NCI-H2171 treated with DMSO at 0.1 percent for 48 hours (cell line): ENCODE results near the gene GABRG2.
A peak's percentile ranks its signal among the peaks of the same experiment; 100 is the strongest.
"Not testable (repeated sequence)": the region's sequence is repeated elsewhere in the genome, so short reads cannot be mapped to it uniquely, and the experiment has no call there.

Experiments
- DNase-seq: peaks from one replicate; lab custom pipeline; 2025; lab: John Stamatoyannopoulos, UW

Gene GABRG2

GRCh38 chr5:162067655-162068411 is at the start of gene GABRG2:
GABRG2 (plus strand) TSS chr5:162067773; CDS start chr5:162068000, 227 bp downstream.
- no peak for DNase-seq

GRCh38 chr5:162025312-162025711 is 42.3 kb upstream of the GABRG2 start:
- no peak for DNase-seq

DNA sequence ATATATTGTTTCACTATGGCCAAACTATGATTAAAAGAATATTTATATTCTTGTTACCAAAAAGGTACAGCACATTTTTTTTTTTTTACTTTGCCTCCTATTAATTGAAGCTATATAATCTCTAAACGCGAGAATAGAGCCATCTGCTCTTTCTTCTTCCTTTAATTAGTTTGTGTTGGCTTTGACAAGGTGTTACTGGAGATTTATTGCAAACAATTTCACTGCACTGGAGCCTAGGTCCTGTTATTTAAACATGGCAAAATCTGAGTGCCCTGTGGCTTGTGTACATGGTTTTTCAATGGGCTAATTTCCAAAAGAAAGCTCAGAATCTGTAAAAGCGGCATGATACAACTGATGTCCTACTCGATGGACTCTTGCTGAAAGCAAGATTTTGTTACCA is 40.8 kb upstream of the GABRG2 start:
- peak; percentile 53 for DNase-seq

DNA sequence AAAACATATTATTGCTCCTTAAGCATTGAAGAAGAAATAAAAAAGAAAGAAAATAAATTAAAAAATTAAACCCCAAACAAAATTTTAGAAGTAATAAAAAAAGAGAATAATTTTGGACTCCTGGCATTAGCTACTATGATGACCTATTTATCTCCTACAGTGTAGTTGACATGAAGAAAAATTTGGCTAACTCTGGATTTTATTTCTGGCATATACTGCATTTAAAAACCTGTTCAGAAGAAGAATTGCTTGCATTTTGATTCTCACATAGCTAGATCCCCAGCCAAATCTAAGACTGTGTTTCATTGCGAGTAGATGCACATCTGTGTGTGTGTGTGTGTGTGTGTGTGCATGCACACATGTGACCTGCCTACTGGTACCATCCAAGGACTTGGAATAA is 30.1 kb upstream of the GABRG2 start:
- no peak for DNase-seq

- DNase-seq: no peak
Measured at GRCh38 chr5:162047279-162047678, 20.3 kb upstream of the GABRG2 start.

- DNase-seq: no peak
Measured at GRCh38 chr5:162052676-162053075, 14.9 kb upstream of the GABRG2 start.

DNA sequence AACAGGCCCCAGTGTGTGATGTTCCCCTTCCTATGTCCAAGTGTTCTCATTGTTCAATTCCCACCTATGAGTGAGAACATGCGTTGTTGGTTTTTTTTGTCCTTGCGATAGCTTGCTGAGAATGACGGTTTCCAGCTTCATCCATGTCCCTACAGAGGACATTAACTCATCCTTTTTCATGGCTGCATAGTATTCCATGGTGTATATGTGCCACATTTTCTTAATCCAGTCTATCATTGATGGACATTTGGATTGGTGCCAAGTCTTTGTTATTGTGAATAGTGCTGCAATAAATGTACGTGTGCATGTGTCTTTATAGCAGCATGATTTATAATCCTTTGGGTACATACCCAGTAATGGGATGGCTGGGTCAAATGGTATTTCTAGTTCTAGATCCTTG is 12.5 kb upstream of the GABRG2 start:
- not testable (repeated sequence) for DNase-seq

DNA sequence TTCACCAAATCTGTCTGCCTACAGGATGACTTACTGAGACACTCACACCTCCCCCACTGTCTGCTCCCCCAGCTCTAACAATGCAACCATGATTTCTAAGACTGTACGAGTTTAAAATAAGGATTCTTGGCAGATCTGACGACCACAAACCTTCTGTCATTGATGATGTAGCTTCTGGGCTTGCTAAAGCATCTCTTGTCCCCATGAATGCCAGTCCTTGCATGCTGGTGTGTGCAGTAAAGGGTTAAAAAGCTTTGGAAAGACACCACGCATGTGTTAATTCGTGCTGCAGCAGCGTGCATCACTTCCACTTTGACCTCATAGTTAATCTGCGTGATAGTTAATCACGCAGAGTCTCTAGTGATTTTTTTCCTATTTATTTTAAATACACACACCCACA is 411 bp upstream of the GABRG2 start:
- DNase-seq: no peak

- no peak for DNase-seq
Measured at GRCh38 chr5:162068412-162068811, 839 bp downstream of the GABRG2 start.

DNA sequence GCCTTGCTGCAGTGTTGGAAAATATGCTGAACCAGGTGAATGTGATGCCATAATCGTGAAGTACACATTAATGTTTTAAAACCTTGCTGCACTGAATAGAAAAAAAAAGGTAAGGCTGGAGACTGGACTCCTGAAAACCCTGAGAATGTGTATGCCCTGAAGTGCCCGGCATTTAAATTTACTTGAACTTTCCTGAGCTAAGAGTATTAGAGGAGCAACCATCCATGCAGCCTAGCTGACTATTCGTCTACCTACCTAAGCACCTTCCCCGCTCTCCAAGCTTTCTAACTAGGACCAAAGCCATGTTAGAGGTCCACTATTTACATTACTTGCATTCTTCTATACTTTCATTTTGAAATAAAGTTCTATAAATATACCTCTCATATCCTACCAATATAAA is 1.4 kb downstream of the GABRG2 start:
- DNase-seq: no peak

GRCh38 chr5:162078805-162079204 is 11.2 kb downstream of the GABRG2 start:
- no peak for DNase-seq

DNA sequence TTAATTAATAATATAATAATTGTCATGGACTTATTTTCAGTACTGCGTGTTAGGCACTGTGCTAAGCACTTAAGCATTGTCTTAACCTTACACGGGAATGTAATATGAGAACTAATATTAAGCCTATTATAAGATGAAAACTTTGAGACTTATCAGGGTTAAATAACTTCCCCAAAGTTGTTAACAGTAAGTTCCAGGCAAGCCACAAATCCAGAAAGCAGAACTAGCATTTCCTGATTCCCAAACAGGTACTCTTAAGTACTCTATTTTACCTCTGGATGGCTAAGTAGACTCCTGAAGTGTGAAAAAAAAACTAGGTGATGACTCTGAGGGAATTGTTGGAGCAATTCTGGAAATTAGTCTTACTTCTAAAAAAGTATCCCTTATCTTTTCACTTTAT is 23.8 kb downstream of the GABRG2 start:
- no peak for DNase-seq

DNA sequence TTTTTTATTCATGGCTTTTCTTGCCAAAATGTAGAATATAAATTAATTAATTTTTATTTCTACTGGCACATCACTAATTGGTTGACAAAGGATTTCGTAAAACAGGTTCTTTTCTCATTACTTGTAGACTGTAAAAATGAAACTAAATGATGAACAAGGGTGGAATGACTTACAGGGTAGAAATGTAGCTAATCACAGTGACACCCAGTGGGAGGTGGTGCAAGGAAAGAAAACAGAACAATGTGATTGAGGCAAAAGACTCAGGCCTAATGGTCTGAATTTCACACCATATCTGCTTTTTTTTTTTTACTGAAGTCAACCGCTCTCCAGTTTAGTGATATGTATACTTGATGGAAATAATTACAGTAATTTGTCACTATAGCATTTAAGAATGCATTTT is 28.9 kb downstream of the GABRG2 start:
- no peak for DNase-seq

- DNase-seq: no peak
Measured at GRCh38 chr5:162107591-162107990, 40.0 kb downstream of the GABRG2 start.

- no peak for DNase-seq
Measured at GRCh38 chr5:162119801-162120200, 52.2 kb downstream of the GABRG2 start.

- DNase-seq: no peak
Measured at GRCh38 chr5:162128117-162128516, 60.5 kb downstream of the GABRG2 start.

DNA sequence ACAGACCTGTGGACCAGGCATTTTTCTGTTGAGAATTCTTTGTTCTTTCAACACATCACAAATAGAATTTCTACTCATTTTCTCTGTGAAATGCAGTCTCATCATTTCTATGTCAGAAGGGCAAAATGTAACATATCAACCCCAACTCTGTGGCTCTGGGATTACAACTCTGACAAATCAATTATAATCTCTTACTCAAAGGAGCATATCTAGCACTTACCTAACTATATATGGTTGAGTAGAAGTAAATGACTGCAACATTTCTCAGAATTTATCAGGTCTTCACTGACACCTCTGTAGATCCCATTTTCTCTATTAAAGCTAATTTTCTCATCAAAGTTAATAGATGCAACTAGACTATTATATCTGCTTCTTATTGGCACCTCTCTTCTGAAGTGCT is 64.8 kb downstream of the GABRG2 start:
- no peak for DNase-seq

GRCh38 chr5:162139190-162139589 is 71.6 kb downstream of the GABRG2 start:
- DNase-seq: no peak

GRCh38 chr5:162154242-162154641 is 86.7 kb downstream of the GABRG2 start:
- no peak for DNase-seq

DNA sequence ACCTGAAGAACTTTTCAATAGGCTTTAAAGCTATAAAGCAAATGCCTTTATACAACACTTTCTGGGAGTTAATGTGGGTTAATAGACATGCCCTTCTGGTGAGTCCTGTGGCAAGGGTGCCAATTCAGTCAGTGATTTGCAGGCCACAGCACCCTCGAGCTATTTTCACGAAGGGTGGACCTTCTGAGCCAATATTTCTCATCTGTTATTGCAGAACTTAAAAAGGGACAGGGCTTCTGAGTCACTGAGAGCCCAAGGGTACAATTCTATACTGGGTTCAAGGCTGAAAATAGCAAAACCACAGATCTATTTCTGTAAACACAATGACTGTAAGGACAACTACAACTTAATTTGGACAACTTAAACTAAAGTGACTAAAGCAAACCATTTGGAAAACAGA is 92.8 kb downstream of the GABRG2 start:
- DNase-seq: no peak

- DNase-seq: no peak
Measured at GRCh38 chr5:162163663-162164062, 96.1 kb downstream of the GABRG2 start.

DNA sequence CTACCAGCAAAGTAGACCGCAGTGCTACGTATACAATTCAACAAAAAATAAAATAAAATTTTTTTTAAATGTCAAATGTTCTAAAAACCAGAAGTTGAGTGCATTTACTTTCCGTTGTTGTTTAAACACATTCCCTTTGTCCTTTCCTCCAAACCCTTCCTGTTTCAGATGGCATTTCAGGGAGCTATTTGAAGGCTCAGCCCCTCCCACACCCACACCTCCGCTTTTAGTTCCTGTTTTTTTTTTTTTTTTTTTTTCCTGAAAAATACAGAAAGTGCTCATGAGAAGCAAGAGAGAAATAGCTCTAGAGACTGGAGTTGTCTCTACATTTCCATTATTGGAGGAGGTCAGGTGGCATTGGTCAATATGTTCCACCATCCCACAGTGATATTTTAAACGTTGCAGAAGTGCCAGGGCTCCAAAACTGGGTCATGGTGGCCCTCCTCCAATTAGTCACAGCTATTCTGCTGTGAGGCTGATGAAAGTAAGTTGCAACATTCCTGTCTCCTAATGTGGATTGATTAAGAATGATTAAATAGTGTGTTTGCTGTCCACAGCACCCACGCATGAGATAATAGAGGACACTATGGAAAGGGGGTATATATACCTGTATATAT is 106.9 kb downstream of the GABRG2 start:
- no peak for DNase-seq

- no peak for DNase-seq
Measured at GRCh38 chr5:162187371-162187770, 119.8 kb downstream of the GABRG2 start.

GRCh38 chr5:162189719-162190118 is 122.1 kb downstream of the GABRG2 start:
- no peak for DNase-seq
